Upper lobe of right lung (tissue), 1 donor: ENCODE measurements around the gene RERE. TPM values are rescaled to one million over a fixed set of nuclear protein-coding genes. Genes with fewer than 3 reads are reported as not detected.
A peak's percentile ranks its signal among the peaks of the same experiment; 100 is the strongest.
"Not testable (repeated sequence)": the region's sequence is repeated elsewhere in the genome, so short reads cannot be mapped to it uniquely, and the experiment has no call there.

Source experiments
- ATAC-seq: fragments of 200-7000 bp; cut with Tn5 transposase; one replicate; pipeline ENCODE4 v1.9.1; 2020; ENCODE audit warnings: mild to moderate bottlenecking, moderate library complexity
- DNase-seq: peaks from one replicate; pipeline ENCODE4 v3.0.0-alpha.2; 2020
- H3K27ac ChIP-seq: fragments of 200-600 bp; one replicate; pipeline ENCODE4 v1.8.0; 2022
- H3K27me3 ChIP-seq: fragments of 200-600 bp; one replicate; pipeline ENCODE4 v1.8.0; 2022; ENCODE audit warnings: mild to moderate bottlenecking
- H3K36me3 ChIP-seq: fragments of 200-600 bp; one replicate; pipeline ENCODE4 v1.8.0; 2022
- H3K4me1 ChIP-seq: fragments of 200-600 bp; one replicate; pipeline ENCODE4 v1.8.0; 2022
- H3K4me3 ChIP-seq: fragments of 200-600 bp; one replicate; pipeline ENCODE4 v1.8.0; 2022; ENCODE audit warnings: mild to moderate bottlenecking
- H3K9me3 ChIP-seq: fragments of 200-600 bp; one replicate; pipeline ENCODE4 v1.8.0; 2022
- CTCF ChIP-seq: fragments of 200-600 bp; IDR thresholded peaks from one replicate; pipeline ENCODE4 v1.8.0; 2022; ENCODE audit warnings: antibody characterized with exemption
- intact Hi-C: fragments of 100-400 bp; cut with DNase I; formaldehyde crosslinking; loops from one replicate; pipeline ENCODE4 v1.11.0; 2022
- total RNA-seq: library from RNA; stranded (reverse); fragmentation: NEBNext Ultra II Directional; extraction: Animal tissue kit (Norgen Biotek cat#: 25700); gene quantifications from one replicate; pipeline ENCODE4 v1.2.1, GENCODE V29; 2021
- donor health status: DM: no; HTN: yes; CAD: no; lungs with severe emphysema.

RERE gene
- total RNA-seq, 1 donor from 2014 or later = 99.6 TPM

DNA sequence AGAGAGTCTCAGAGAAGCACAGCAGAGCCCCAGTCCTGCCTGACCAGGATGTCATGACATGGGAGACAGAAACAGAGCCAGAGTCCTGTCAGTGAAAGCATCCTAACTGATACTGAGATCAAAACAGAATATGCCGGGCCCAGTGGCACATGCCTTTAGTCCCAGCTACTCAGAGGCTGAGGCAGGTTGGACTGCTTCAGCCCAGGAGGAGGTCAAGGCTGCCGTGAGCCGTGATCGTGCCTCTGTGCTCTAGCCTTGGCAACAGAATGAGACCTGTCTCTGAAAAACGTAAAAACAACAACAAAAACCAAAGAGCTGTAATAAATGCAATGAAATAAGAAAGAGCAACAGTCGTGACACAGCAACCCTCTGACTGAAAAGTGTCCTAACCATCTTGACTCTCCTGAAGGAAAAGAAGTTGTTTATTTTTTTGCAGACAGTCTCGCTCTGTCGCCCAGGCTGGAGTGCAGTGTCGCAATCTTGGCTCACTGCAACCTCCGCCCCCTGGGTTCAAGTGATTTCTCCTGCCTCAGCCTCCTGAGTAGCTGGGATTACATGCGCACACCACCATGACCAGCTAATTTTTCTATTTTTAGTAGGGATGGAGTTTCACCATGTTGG, 310.3 kb downstream of the RERE start:
- ATAC-seq (peak; percentile 33), DNase-seq (no peak)
- intact Hi-C loops = no loop called here
- Histone ChIP-seq H3K27me3 (no peaks in the 10 kb centered on the region), H3K9me3 (no peaks in the 10 kb centered on the region), H3K4me1 (peaks cover 4% of the 10 kb centered on the region), H3K4me3 (no peak overlapping the region), H3K36me3 (no peaks in the 10 kb centered on the region), H3K27ac (peak overlapping the region; percentile 0)
- no peak for TF ChIP-seq CTCF

DNA sequence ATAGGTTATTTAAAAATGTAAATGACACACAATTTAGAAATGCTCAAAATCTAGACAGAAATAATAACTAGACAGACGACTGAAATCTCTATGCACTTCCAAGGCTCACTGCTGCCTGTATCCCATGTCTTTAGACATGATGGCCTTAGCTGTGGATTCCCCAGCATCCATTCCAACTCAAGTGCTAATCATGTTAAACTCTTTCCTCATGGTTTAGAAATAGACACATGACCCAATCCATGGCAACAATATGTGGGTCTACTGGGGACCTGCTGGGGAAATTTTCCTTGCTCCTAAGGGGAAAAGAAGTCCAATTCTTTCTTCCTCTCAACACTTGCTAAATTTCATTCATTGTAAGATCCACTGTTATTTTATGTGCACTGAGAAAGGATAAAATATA, 311.0 kb downstream of the RERE start:
- Histone ChIP-seq H3K27me3 (no peaks in the 10 kb centered on the region), H3K4me1 (peaks cover 4% of the 10 kb centered on the region), H3K27ac (peak overlapping the region; percentile 0), H3K4me3 (no peak overlapping the region), H3K9me3 (no peaks in the 10 kb centered on the region), H3K36me3 (no peaks in the 10 kb centered on the region)
- ATAC-seq (no peak), DNase-seq (no peak)
- intact Hi-C loops = no loop called here
- TF ChIP-seq CTCF = no peak

DNA sequence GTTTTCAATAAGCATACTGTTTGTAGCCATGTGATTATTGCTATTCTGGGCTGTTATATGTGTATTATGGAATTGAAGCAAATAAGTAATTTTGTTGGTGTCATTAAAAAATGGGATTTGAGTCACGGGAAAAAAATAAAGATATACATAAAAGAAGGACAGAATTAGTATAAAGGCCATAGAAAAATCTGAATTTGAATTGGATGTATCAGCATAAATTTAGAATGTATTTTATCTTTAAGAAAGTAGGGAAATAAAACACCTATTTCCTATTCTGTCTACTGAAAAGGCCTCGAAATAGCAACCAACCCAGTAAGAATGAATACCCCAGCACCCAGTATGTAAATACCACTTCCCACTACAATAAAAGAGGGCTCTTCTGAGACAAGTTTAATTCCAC, 313.6 kb downstream of the RERE start:
- ATAC-seq (no peak), DNase-seq (no peak)
- Histone ChIP-seq H3K27ac (no peak overlapping the region), H3K9me3 (no peaks in the 10 kb centered on the region), H3K27me3 (no peaks in the 10 kb centered on the region), H3K4me3 (no peak overlapping the region), H3K4me1 (no peaks in the 10 kb centered on the region), H3K36me3 (no peaks in the 10 kb centered on the region)
- no peak for TF ChIP-seq CTCF
- intact Hi-C loops = no loop called here

DNA sequence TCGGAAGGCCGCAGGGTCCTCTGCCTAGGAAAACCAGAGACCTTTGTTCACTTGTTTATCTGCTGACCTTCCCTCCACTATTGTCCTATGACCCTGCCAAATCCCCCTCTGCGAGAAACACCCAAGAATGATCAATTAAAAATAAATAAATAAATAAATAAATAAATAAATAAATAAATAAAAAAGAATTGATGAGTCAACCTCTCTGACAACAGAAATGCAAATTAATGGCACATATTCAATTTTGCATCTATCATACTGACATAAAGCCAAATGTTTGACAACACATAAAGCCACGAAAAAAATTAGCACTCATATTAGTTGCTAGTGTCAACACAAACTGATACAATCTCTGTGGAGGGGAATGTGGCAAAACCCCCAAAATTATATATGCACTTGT, 314.5 kb downstream of the RERE start:
- H3K36me3 ChIP-seq, H3K27me3 ChIP-seq, H3K4me1 ChIP-seq, H3K9me3 ChIP-seq, intact Hi-C loops, H3K4me3 ChIP-seq, DNase-seq, H3K27ac ChIP-seq, ATAC-seq: not testable (repeated sequence)

DNA sequence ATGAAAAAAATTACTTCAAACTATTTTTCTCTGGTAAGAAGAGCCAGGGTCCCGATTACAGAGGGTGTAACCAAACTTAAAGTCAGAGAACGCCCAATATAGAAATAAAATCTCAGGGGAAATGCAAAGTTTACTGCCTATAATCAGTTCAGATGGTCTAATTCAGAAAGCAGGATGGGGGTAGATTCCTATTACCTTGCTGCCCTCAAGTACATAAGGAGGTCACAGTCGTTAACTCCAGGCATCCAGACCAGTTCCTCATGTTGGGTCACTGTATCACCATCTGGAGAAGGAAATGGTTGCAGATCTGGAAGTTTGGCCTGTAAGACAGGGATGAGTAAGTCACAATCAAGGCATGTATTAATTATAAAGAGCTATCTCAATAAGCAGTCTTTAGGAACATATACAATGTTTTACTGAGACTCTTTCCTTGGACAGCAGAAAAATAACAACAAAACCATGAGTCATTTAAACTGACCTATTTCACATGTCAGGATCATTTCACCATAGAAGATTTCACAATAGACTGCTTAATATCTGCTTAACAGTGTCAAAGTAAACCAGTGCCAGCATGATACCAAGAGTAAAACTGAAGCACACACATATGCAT, 320.1 kb downstream of the RERE start:
- no peaks in the 10 kb centered on the region for H3K9me3 ChIP-seq
- H3K4me1 ChIP-seq = peaks cover 16% of the 10 kb centered on the region
- no peak for TF ChIP-seq CTCF
- H3K36me3 ChIP-seq = peaks cover 33% of the 10 kb centered on the region
- intact Hi-C loops = no loop called here
- ATAC-seq (peak; percentile 61), DNase-seq (no peak)
- H3K27ac ChIP-seq = peak overlapping the region; percentile 37
- H3K27me3 ChIP-seq = no peaks in the 10 kb centered on the region
- no peak overlapping the region for H3K4me3 ChIP-seq

- no peaks in the 10 kb centered on the region for H3K9me3 ChIP-seq
- H3K4me1 ChIP-seq = peaks cover 16% of the 10 kb centered on the region
- H3K4me3 ChIP-seq = no peak overlapping the region
- no peak for TF ChIP-seq CTCF
- no peaks in the 10 kb centered on the region for H3K27me3 ChIP-seq
- no peak for DNase-seq
- intact Hi-C loops = no loop called here
- H3K36me3 ChIP-seq = peaks cover 33% of the 10 kb centered on the region
- peak overlapping the region; percentile 37 for H3K27ac ChIP-seq
- no peak for ATAC-seq
Measured at GRCh38 chr1:8496473-8496872, 321.0 kb downstream of the RERE start.
